HCT116 (cell line): Measurements from ENCODE around the gene PRKG2.

Experiments
- CTCF ChIP-seq, 3 experiments: fragments of 200-600 bp in 1 of 3; sonication (generic) in 1 of 3; IDR thresholded peaks in 2 of 3; conservative IDR thresholded peaks in 1 of 3; 2 replicates each; pipeline ENCODE4 v1.5.1; 2012 to 2017; ENCODE audit warnings: low read depth in 2 of 3, low read length in 2 of 3, antibody characterized with exemption in 1 of 3, borderline replicate concordance in 1 of 3, control low read depth in 1 of 3, mild to moderate bottlenecking in 1 of 3, mixed read lengths in 1 of 3, mixed run types in 1 of 3, moderate library complexity in 1 of 3; ENCODE audit not compliant: insufficient read depth in 1 of 3
- EZH2 ChIP-seq: fragments of 200-600 bp; sonication (generic); IDR thresholded peaks from 2 replicates; pipeline ENCODE4 v1.6.1; 2017; ENCODE audit warnings: antibody characterized with exemption, mixed run types
- MAX ChIP-seq: IDR thresholded peaks from 2 replicates; pipeline ENCODE4 v1.6.1; 2012
- POLR2A ChIP-seq: IDR thresholded peaks from 2 replicates; pipeline ENCODE4 v1.7.0; 2011; ENCODE audit warnings: borderline replicate concordance; ENCODE audit not compliant: insufficient read depth, insufficient read length; ENCODE audit errors: extremely low read depth
- POLR2AphosphoS5 ChIP-seq: IDR thresholded peaks from 2 replicates; pipeline ENCODE4 v1.6.1; 2011; ENCODE audit warnings: mild to moderate bottlenecking, low read depth, low read length, moderate library complexity
- RAD21 ChIP-seq: IDR thresholded peaks from 2 replicates; pipeline ENCODE4 v1.6.1; 2012; ENCODE audit warnings: low read depth, mild to moderate bottlenecking
- REST ChIP-seq: IDR thresholded peaks from 2 replicates; pipeline ENCODE4 v1.6.1; 2012; ENCODE audit warnings: low read depth
- SIN3A ChIP-seq: IDR thresholded peaks from 2 replicates; pipeline ENCODE4 v1.6.1; 2012; ENCODE audit warnings: low read depth
- TCF7L2 ChIP-seq: IDR thresholded peaks from 2 replicates; pipeline ENCODE4 v1.7.0; 2011; ENCODE audit warnings: borderline replicate concordance, inconsistent platforms; ENCODE audit not compliant: insufficient read depth, insufficient read length; ENCODE audit errors: extremely low read depth

GRCh38 chr4:81162752-81163458, 52.1 kb downstream of the PRKG2 start:
- TF ChIP-seq EZH2 (no peak), SIN3A (no peak), POLR2A (no peak), MAX (no peak), POLR2AphosphoS5 (no peak), REST (no peak), CTCF (IDR thresholded peaks at IDR 0.05 in 2 of 3, conservative IDR thresholded peaks at IDR 0.05 in 1 of 3; ENCODE audit: borderline replicate concordance in 1 of 3, insufficient read depth in 1 of 3, low read depth in 2 of 3, low read length in 2 of 3) (no peak), RAD21 (no peak), TCF7L2 (no peak)
